Right lobe of liver (tissue), 6 donors: ENCODE data around the gene SMPD2. TPM values are rescaled to one million over a fixed set of nuclear protein-coding genes. Genes with fewer than 3 reads are reported as not detected.

Experiments
- ATAC-seq, 4 donors: fragments of 200-7000 bp; cut with Tn5 transposase; one replicate each; pipeline ENCODE4 v1.9.1; 2020; ENCODE audit warnings: mild to moderate bottlenecking in 4 of 4, moderate library complexity in 4 of 4
- DNase-seq, 3 donors: peaks; one replicate each; pipeline ENCODE4 v3.0.0-alpha.2; 2020
- H3K27ac ChIP-seq, 3 donors: fragments of 200-600 bp; one replicate each; pipeline ENCODE4 v1.8.0; 2022
- H3K27me3 ChIP-seq, 2 donors: fragments of 200-600 bp; one replicate each; pipeline ENCODE4 v1.8.0; 2022
- H3K36me3 ChIP-seq, 4 donors: fragments of 200-600 bp; sonication (generic) in 1 of 4; one replicate each; pipeline versions ENCODE4 v1.5.1 to v1.8.0; 2017 to 2022; ENCODE audit warnings: control low read depth in 1 of 4
- H3K4me1 ChIP-seq, 4 donors: fragments of 200-600 bp; sonication (generic) in 1 of 4; one replicate each; pipeline versions ENCODE4 v1.5.1 to v1.8.0; 2017 to 2022; ENCODE audit warnings: control low read depth in 1 of 4
- H3K4me3 ChIP-seq, 3 donors: fragments of 200-600 bp; one replicate each; pipeline ENCODE4 v1.8.0; 2022
- H3K9me3 ChIP-seq, 4 donors: fragments of 200-600 bp; sonication (generic) in 1 of 4; one replicate each; pipeline versions ENCODE4 v1.5.1 to v1.8.0; 2017 to 2022; ENCODE audit warnings: control low read depth in 1 of 4
- POLR2A ChIP-seq: fragments of 450-650 bp; IDR thresholded peaks from one replicate; pipeline ENCODE4 v1.6.1; 2017; ENCODE audit warnings: antibody characterized with exemption, mild to moderate bottlenecking
- WGBS: methylation state at CpG from one replicate; pipeline ENCODE4 v1.1.6; 2018; ENCODE audit warnings: low coverage, low lambda C conversion rate; ENCODE audit not compliant: insufficient coverage; ENCODE audit errors: missing lambda C conversion rate; 5-methylcytosine and 5-hydroxymethylcytosine counted together
- intact Hi-C, 2 donors: fragments of 100-400 bp; cut with DNase I; formaldehyde crosslinking; loops; one replicate each; pipeline versions ENCODE4 v1.11.2 to v1.14.1; 2022
- total RNA-seq, 6 experiments: library from RNA; depleted of rRNA in 2 of 6; stranded (reverse); fragments of >200 nt in 2 of 6; fragmentation: NEBNext Ultra II Directional in 3 of 6; extraction: Animal tissue kit (Norgen Biotek cat#: 25700) in 3 of 6; gene quantifications; one replicate each; pipeline versions ENCODE4 v1.1.0 to v1.2.4, GENCODE V29; 2016 to 2023
- TF ChIP-seq, protein P1 (sequence below), 4 donors: fragments of 200-600 bp in 3 of 4; fragments of 450-650 bp in 1 of 4; IDR thresholded peaks; one replicate each; pipeline versions ENCODE4 v1.5.1 to v1.8.0; 2016 to 2022; ENCODE audit warnings: antibody characterized with exemption in 4 of 4, mild to moderate bottlenecking in 2 of 4
- donor health status: DM: no; HTN: yes; CAD: no.
- donor health status: DM: no; HTN: no; CAD: no.
- donor health status: DM: no; HTN: no; CAD: no.
- donor health status: DM: no; HTN: yes; CAD: no.
- donor health status: DM: no; HTN: yes; CAD: no.

Gene SMPD2
- total RNA-seq, 6 experiments from 2014 or later = 3.2 to 7.7 (median 4.0) TPM

DNA sequence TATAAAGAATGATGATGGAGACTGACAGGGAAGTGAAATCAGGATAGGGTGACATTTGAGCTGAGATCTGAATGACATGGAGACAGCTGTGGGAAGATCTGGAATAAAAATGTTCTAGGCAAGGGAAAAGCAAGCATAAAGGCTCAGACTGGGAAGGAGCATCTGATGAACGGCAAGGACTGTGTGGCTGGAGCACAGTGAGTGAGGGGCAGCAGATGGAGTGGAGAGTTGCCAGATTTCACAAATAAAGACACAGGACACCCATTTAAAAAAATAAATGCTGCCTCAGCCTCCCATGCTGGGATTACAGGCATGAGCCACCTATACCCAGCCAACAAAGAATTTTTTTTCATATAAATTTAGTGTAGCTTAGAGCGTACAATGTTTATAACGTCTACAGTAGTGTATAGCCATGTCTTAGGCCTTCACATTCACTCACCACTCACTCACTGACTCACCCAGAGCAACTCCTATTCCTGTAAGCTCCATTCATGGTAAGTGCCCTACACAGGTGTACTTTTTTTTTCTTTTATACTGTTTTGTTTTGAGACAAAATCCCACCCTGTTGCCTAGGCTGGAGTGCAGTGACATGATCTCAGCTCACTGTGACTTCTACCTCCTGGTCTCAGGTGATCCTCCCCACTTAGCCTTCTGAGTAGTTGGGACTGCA is 44.9 kb downstream of the SMPD2 start:
- H3K27ac ChIP-seq = no peak overlapping the region
- peaks cover 0 to 10% (median 0%) of the 10 kb centered on the region in 4 donors for H3K4me1 ChIP-seq
- DNase-seq (no peak), ATAC-seq (no peak)
- intact Hi-C loops = no loop called here
- WGBS = 70% methylated on average over 3 of the region's 3 CpGs
- H3K9me3 ChIP-seq = no peaks in the 10 kb centered on the region
- TF ChIP-seq, protein P1, sequence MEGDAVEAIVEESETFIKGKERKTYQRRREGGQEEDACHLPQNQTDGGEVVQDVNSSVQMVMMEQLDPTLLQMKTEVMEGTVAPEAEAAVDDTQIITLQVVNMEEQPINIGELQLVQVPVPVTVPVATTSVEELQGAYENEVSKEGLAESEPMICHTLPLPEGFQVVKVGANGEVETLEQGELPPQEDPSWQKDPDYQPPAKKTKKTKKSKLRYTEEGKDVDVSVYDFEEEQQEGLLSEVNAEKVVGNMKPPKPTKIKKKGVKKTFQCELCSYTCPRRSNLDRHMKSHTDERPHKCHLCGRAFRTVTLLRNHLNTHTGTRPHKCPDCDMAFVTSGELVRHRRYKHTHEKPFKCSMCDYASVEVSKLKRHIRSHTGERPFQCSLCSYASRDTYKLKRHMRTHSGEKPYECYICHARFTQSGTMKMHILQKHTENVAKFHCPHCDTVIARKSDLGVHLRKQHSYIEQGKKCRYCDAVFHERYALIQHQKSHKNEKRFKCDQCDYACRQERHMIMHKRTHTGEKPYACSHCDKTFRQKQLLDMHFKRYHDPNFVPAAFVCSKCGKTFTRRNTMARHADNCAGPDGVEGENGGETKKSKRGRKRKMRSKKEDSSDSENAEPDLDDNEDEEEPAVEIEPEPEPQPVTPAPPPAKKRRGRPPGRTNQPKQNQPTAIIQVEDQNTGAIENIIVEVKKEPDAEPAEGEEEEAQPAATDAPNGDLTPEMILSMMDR (IDR thresholded peaks at IDR 0.05) = no peak
- no peak for TF ChIP-seq POLR2A
- H3K27me3 ChIP-seq = no peaks in the 10 kb centered on the region
- H3K36me3 ChIP-seq = peaks cover 0 to 7% (median 2%) of the 10 kb centered on the region in 4 donors
- no peak overlapping the region for H3K4me3 ChIP-seq

GRCh38 chr6:109486068-109486467 is 45.5 kb downstream of the SMPD2 start:
- TF ChIP-seq, protein P1 (IDR thresholded peaks at IDR 0.05) = no peak
- no peak for TF ChIP-seq POLR2A
- intact Hi-C loops = no loop called here
- H3K9me3 ChIP-seq = no peaks in the 10 kb centered on the region
- H3K27ac ChIP-seq = no peak overlapping the region
- no peaks in the 10 kb centered on the region for H3K27me3 ChIP-seq
- H3K4me1 ChIP-seq = peaks cover 0 to 6% (median 0%) of the 10 kb centered on the region in 4 donors
- no peak for DNase-seq
- no peak overlapping the region for H3K4me3 ChIP-seq
- 36% methylated on average over 1 of the region's 1 CpG for WGBS
- ATAC-seq = no peak
- H3K36me3 ChIP-seq = peaks cover 0 to 5% (median 1%) of the 10 kb centered on the region in 4 donors

GRCh38 chr6:109488001-109488400 is 47.5 kb downstream of the SMPD2 start:
- H3K4me3 ChIP-seq = no peak overlapping the region
- no peak for DNase-seq
- no peaks in the 10 kb centered on the region for H3K36me3 ChIP-seq
- TF ChIP-seq POLR2A = no peak
- TF ChIP-seq, protein P1 (IDR thresholded peaks at IDR 0.05) = no peak
- ATAC-seq = no peak
- no peaks in the 10 kb centered on the region for H3K27me3 ChIP-seq
- intact Hi-C loops = no loop called here
- no peaks in the 10 kb centered on the region for H3K4me1 ChIP-seq
- no peak overlapping the region for H3K27ac ChIP-seq
- no peaks in the 10 kb centered on the region for H3K9me3 ChIP-seq

- Histone ChIP-seq H3K36me3 (no peaks in the 10 kb centered on the region), H3K9me3 (no peaks in the 10 kb centered on the region), H3K27me3 (no peaks in the 10 kb centered on the region), H3K4me1 (no peaks in the 10 kb centered on the region), H3K27ac (no peak overlapping the region), H3K4me3 (no peak overlapping the region)
- intact Hi-C loops = no loop called here
- no peak for DNase-seq
- ATAC-seq = no peak
- TF ChIP-seq, protein P1 (IDR thresholded peaks at IDR 0.05) = no peak
- TF ChIP-seq POLR2A = no peak
- 73% methylated on average over 2 of the region's 2 CpGs for WGBS
Observed at GRCh38 chr6:109490713-109491112, 50.2 kb downstream of the SMPD2 start.
